ENCODE measurements around the gene TNFAIP3.

GRCh38 chr6:137903933-137904821 lies 37.1 kb downstream of the TNFAIP3 start:
- TF ChIP-seq POLR2A (IDR thresholded peaks at IDR 0.05) (no peak), CTCF (IDR thresholded peaks at IDR 0.05) (no peak)

Measured in thyroid gland (tissue), 4 donors.